SK-N-MC (cell line): Measurements from ENCODE around the gene ZNF341.

Source experiments
- EZH2 ChIP-seq: fragments of 200-600 bp; sonication (generic); IDR thresholded peaks from one replicate; pipeline ENCODE4 v1.6.1; 2017; ENCODE audit warnings: antibody characterized with exemption
- POLR2AphosphoS5 ChIP-seq: IDR thresholded peaks from 2 replicates; pipeline ENCODE4 v1.6.1; 2012; ENCODE audit warnings: mild to moderate bottlenecking, low read depth, low read length, borderline replicate concordance

GRCh38 chr20:33839591-33839990, 107.8 kb downstream of the ZNF341 start:
- TF ChIP-seq EZH2 (no peak), POLR2AphosphoS5 (no peak)
